HepG2 (cell line): ENCODE measurements around the gene RHBDD1. TPM values are rescaled to one million over a fixed set of nuclear protein-coding genes. Genes with fewer than 3 reads are reported as not detected.

Experiments used
- CHD2 ChIP-seq: IDR thresholded peaks from 2 replicates; pipeline ENCODE4 v1.6.1; 2011; ENCODE audit warnings: low read depth, low read length, improper control_type of control experiment
- KAT2B ChIP-seq: fragments of 150-350 bp; IDR thresholded peaks from 2 replicates; pipeline ENCODE4 v1.6.1; 2014; ENCODE audit warnings: low read depth, low read length, borderline replicate concordance
- KDM5A ChIP-seq: fragments of 200-600 bp; sonication (generic); IDR thresholded peaks from 2 replicates; pipeline ENCODE4 v1.7.0; 2018; ENCODE audit warnings: antibody characterized with exemption, mild to moderate bottlenecking, low read length, borderline replicate concordance
- NR2C2 ChIP-seq: sonication (generic); formaldehyde crosslinking; IDR thresholded peaks from 2 replicates; pipeline ENCODE4 v1.4.0; 2020; ENCODE audit warnings: missing genetic modification reagents, mild to moderate bottlenecking, moderate library complexity, borderline replicate concordance
- RBM39 ChIP-seq: fragments of 200-400 bp; formaldehyde crosslinking; IDR thresholded peaks from one replicate; pipeline ENCODE4 v1.6.1; 2018; ENCODE audit warnings: antibody characterized with exemption, mild to moderate bottlenecking, low read depth, low read length; ENCODE audit not compliant: poor library complexity, severe bottlenecking
- REXO4 ChIP-seq: sonication (generic); formaldehyde crosslinking; IDR thresholded peaks from 2 replicates; pipeline ENCODE4 v1.8.0; 2022; ENCODE audit warnings: missing genetic modification reagents, mild to moderate bottlenecking, borderline replicate concordance
- SKI ChIP-seq: fragments of 450-650 bp; IDR thresholded peaks from one replicate; pipeline ENCODE4 v1.6.1; 2018; ENCODE audit warnings: mild to moderate bottlenecking; ENCODE audit not compliant: partially characterized antibody
- STAT5B ChIP-seq: sonication (generic); formaldehyde crosslinking; IDR thresholded peaks from 2 replicates; pipeline ENCODE4 v1.4.0; 2020; ENCODE audit warnings: missing genetic modification reagents
- TARDBP ChIP-seq: sonication (generic); formaldehyde crosslinking; IDR thresholded peaks from 2 replicates; pipeline ENCODE4 v1.8.0; 2022; ENCODE audit warnings: mild to moderate bottlenecking, missing genetic modification reagents
- ZBTB25 ChIP-seq: IDR thresholded peaks from 2 replicates; pipeline ENCODE4 v1.6.1; 2018; ENCODE audit warnings: missing genetic modification reagents
- ZBTB49 ChIP-seq: sonication (generic); formaldehyde crosslinking; IDR thresholded peaks from 2 replicates; pipeline ENCODE4 v1.4.0; 2020; ENCODE audit warnings: missing genetic modification reagents, borderline replicate concordance
- ZBTB7B ChIP-seq: sonication (generic); formaldehyde crosslinking; IDR thresholded peaks from 2 replicates; pipeline ENCODE4 v1.4.0; 2020; ENCODE audit warnings: missing genetic modification reagents
- ZNF17 ChIP-seq: sonication (generic); formaldehyde crosslinking; IDR thresholded peaks from 2 replicates; pipeline ENCODE4 v1.5.0; 2020; ENCODE audit warnings: mild to moderate bottlenecking, missing genetic modification reagents
- ZNF207 ChIP-seq: fragments of 450-650 bp; IDR thresholded peaks from 2 replicates; pipeline ENCODE4 v1.6.1; 2016; ENCODE audit warnings: antibody characterized with exemption, borderline replicate concordance
- ZNF317 ChIP-seq: sonication (generic); formaldehyde crosslinking; IDR thresholded peaks from 2 replicates; pipeline ENCODE4 v1.5.0; 2020; ENCODE audit warnings: mild to moderate bottlenecking, missing genetic modification reagents
- ZNF546 ChIP-seq: sonication (generic); formaldehyde crosslinking; conservative IDR thresholded peaks from 2 replicates; pipeline ENCODE4 v1.8.1; 2023; ENCODE audit warnings: mild to moderate bottlenecking, missing genetic modification reagents
- ZNF558 ChIP-seq: sonication (generic); formaldehyde crosslinking; IDR thresholded peaks from 2 replicates; pipeline ENCODE4 v1.9.0; 2022; ENCODE audit warnings: mild to moderate bottlenecking, missing genetic modification reagents, borderline replicate concordance
- polyA plus RNA-seq, 8 experiments: library from polyadenylated mRNA; depleted of rRNA in 3 of 8; stranded (reverse) in 7 of 8; unstranded in 1 of 8; fragments of >200 nt; fragmentation: Illumina TruSeq in 4 of 8; extraction: Trizol in 4 of 8; gene quantifications; 2 replicates each; pipeline versions ENCODE4 v1.2.1 to v1.2.3, GENCODE V29; 2011 to 2016; ENCODE audit warnings: low read depth in 4 of 8, missing spikeins in 1 of 8, mixed read lengths in 1 of 8; ENCODE audit not compliant: insufficient read depth in 1 of 8
- total RNA-seq, 5 experiments: library from RNA; depleted of rRNA; stranded (reverse); fragments of >200 nt; fragmentation: Illumina TruSeq; extraction: Trizol; gene quantifications; 2 replicates each; pipeline ENCODE4 v1.2.3, GENCODE V29; 2016; ENCODE audit warnings: low read depth in 1 of 5
- TF ChIP-seq, protein P1 (sequence below): sonication (generic); formaldehyde crosslinking; IDR thresholded peaks from 2 replicates; pipeline ENCODE4 v1.4.0; 2020; ENCODE audit warnings: missing genetic modification reagents
- TF ChIP-seq, protein P2 (sequence below): sonication (generic); formaldehyde crosslinking; IDR thresholded peaks from 2 replicates; pipeline ENCODE4 v1.4.0; 2020; ENCODE audit warnings: missing genetic modification reagents
- TF ChIP-seq, protein P3 (sequence below): sonication (generic); formaldehyde crosslinking; IDR thresholded peaks from 2 replicates; pipeline ENCODE4 v1.5.1; 2020; ENCODE audit warnings: missing genetic modification reagents, mild to moderate bottlenecking, borderline replicate concordance

RHBDD1 gene
- total and polyA plus RNA-seq, 2 of the 13 experiments (the other 11 are each of a cell fraction or from before 2014, with no cell fraction given): 8.2 to 9.5 TPM

GRCh38 chr2:226799976-226800940 is 35.6 kb upstream of the RHBDD1 start (continued):
- TF ChIP-seq, protein P1, sequence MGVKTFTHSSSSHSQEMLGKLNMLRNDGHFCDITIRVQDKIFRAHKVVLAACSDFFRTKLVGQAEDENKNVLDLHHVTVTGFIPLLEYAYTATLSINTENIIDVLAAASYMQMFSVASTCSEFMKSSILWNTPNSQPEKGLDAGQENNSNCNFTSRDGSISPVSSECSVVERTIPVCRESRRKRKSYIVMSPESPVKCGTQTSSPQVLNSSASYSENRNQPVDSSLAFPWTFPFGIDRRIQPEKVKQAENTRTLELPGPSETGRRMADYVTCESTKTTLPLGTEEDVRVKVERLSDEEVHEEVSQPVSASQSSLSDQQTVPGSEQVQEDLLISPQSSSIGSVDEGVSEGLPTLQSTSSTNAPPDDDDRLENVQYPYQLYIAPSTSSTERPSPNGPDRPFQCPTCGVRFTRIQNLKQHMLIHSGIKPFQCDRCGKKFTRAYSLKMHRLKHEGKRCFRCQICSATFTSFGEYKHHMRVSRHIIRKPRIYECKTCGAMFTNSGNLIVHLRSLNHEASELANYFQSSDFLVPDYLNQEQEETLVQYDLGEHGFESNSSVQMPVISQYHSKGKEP (CRISPR knock-in tag): no peak
- TF ChIP-seq ZNF207 (no peak), NR2C2 (CRISPR knock-in tag) (peak; percentile 78), CHD2 (peak; percentile 68; the same call in 1 of the 2 replicates), ZNF17 (CRISPR knock-in tag) (no peak), ZBTB25 (CRISPR knock-in tag) (peak; percentile 64; the same call in 1 of the 2 replicates), KAT2B (no peak), ZBTB49 (CRISPR knock-in tag) (no peak), RBM39 (no peak), TARDBP (CRISPR knock-in tag) (peak; percentile 93), ZBTB7B (CRISPR knock-in tag) (peak; percentile 99), KDM5A (peak; percentile 31; the same call in 1 of the 2 replicates), REXO4 (CRISPR knock-in tag) (no peak), ZNF546 (CRISPR knock-in tag) (no peak), SKI (peak; percentile 91), ZNF558 (CRISPR knock-in tag) (no peak), STAT5B (CRISPR knock-in tag) (0 out of 2 replicates have a peak, but pooled peaks have one; percentile 29), ZNF317 (CRISPR knock-in tag) (peak; percentile 0; the same call in 1 of the 2 replicates)
- TF ChIP-seq, protein P2, sequence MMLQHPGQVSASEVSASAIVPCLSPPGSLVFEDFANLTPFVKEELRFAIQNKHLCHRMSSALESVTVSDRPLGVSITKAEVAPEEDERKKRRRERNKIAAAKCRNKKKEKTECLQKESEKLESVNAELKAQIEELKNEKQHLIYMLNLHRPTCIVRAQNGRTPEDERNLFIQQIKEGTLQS: no peak
- TF ChIP-seq, protein P3, sequence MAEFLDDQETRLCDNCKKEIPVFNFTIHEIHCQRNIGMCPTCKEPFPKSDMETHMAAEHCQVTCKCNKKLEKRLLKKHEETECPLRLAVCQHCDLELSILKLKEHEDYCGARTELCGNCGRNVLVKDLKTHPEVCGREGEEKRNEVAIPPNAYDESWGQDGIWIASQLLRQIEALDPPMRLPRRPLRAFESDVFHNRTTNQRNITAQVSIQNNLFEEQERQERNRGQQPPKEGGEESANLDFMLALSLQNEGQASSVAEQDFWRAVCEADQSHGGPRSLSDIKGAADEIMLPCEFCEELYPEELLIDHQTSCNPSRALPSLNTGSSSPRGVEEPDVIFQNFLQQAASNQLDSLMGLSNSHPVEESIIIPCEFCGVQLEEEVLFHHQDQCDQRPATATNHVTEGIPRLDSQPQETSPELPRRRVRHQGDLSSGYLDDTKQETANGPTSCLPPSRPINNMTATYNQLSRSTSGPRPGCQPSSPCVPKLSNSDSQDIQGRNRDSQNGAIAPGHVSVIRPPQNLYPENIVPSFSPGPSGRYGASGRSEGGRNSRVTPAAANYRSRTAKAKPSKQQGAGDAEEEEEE (CRISPR knock-in tag): peak; percentile 87; the same call in 1 of the 2 replicates
